Astrocyte (in vitro differentiated cells and primary cell): ENCODE data around the gene NKX6-1. TPM values are rescaled to one million over a fixed set of nuclear protein-coding genes. Genes with fewer than 3 reads are reported as not detected.

Experiments
- DNase-seq: peaks from one replicate; pipeline ENCODE4 v3.0.0-alpha.2; 2010; ENCODE audit warnings: low read depth
- FAIRE-seq: peaks from 2 replicates; lab custom pipeline; 2011; peaks lifted over from hg19 to GRCh38; lab: Jason Lieb, UNC
- H2AFZ ChIP-seq: 2 replicates; pipeline ENCODE4 v1.6.0; 2012; ENCODE audit warnings: low read depth, low read length, inconsistent platforms
- H3K27ac ChIP-seq: 2 replicates; pipeline ENCODE4 v1.5.1; 2011; ENCODE audit warnings: low read depth, low read length, inconsistent platforms
- H3K27me3 ChIP-seq: 2 replicates; pipeline ENCODE4 v1.6.0; 2011; ENCODE audit warnings: low read length, inconsistent platforms; ENCODE audit not compliant: insufficient read depth
- H3K36me3 ChIP-seq: 2 replicates; pipeline ENCODE4 v1.5.1; 2011; ENCODE audit warnings: low read length, inconsistent platforms; ENCODE audit not compliant: insufficient read depth
- H3K4me1 ChIP-seq: 2 replicates; pipeline ENCODE4 v1.5.1; 2011; ENCODE audit warnings: low read length, inconsistent platforms; ENCODE audit not compliant: insufficient read depth
- H3K4me2 ChIP-seq: 2 replicates; pipeline ENCODE4 v1.6.0; 2012; ENCODE audit warnings: low read length, inconsistent platforms
- H3K4me3 ChIP-seq: 2 replicates; pipeline ENCODE4 v1.5.1; 2011; ENCODE audit warnings: low read depth, mild to moderate bottlenecking, low read length, inconsistent platforms; ENCODE audit not compliant: insufficient read depth
- H3K79me2 ChIP-seq: 2 replicates; pipeline ENCODE4 v1.6.0; 2012; ENCODE audit warnings: mild to moderate bottlenecking, low read length, inconsistent platforms; ENCODE audit not compliant: insufficient read depth
- H3K9ac ChIP-seq: 2 replicates; pipeline ENCODE4 v1.6.0; 2012; ENCODE audit warnings: mild to moderate bottlenecking, low read length, inconsistent platforms
- H3K9me3 ChIP-seq: 2 replicates; pipeline ENCODE4 v1.5.1; 2012; ENCODE audit warnings: low read depth, mild to moderate bottlenecking, low read length, inconsistent platforms; ENCODE audit not compliant: insufficient read depth
- H4K20me1 ChIP-seq: 2 replicates; pipeline ENCODE4 v1.6.0; 2012; ENCODE audit warnings: low read length, inconsistent platforms; ENCODE audit not compliant: insufficient read depth
- H3K27ac Mint-ChIP-seq: one replicate; pipeline ENCODE4 v1.8.0; 2021; ENCODE audit warnings: mild to moderate bottlenecking, mixed read lengths; ENCODE audit not compliant: unreplicated experiment
- H3K27me3 Mint-ChIP-seq: one replicate; pipeline ENCODE4 v1.8.0; 2021; ENCODE audit warnings: low read depth, mixed read lengths; ENCODE audit not compliant: unreplicated experiment
- H3K36me3 Mint-ChIP-seq: one replicate; pipeline ENCODE4 v1.8.0; 2021; ENCODE audit warnings: low read depth, mixed read lengths; ENCODE audit not compliant: unreplicated experiment
- H3K4me1 Mint-ChIP-seq: one replicate; pipeline ENCODE4 v1.8.0; 2021; ENCODE audit warnings: low read depth, mixed read lengths; ENCODE audit not compliant: unreplicated experiment
- H3K4me3 Mint-ChIP-seq: one replicate; pipeline ENCODE4 v1.8.0; 2021; ENCODE audit warnings: mild to moderate bottlenecking, moderate library complexity, mixed read lengths; ENCODE audit not compliant: unreplicated experiment
- H3K9me3 Mint-ChIP-seq: one replicate; pipeline ENCODE4 v1.8.0; 2021; ENCODE audit warnings: mild to moderate bottlenecking, mixed read lengths; ENCODE audit not compliant: unreplicated experiment
- EZH2 ChIP-seq: IDR thresholded peaks from 2 replicates; pipeline ENCODE4 v1.6.1; 2012; ENCODE audit warnings: mild to moderate bottlenecking, low read length, inconsistent platforms; ENCODE audit not compliant: insufficient read depth
- total RNA-seq: library from RNA; stranded (reverse); gene quantifications from 2 replicates; pipeline ENCODE4 v1.2.1, GENCODE V29; 2021
- TF ChIP-seq, protein P1 (sequence below): IDR thresholded peaks from 2 replicates; pipeline ENCODE4 v1.5.1; 2011; ENCODE audit warnings: low read depth, mild to moderate bottlenecking, inconsistent platforms, low read length, moderate library complexity; ENCODE audit not compliant: insufficient read depth

The NKX6-1 gene
- total RNA-seq, 1 donor from 2014 or later: 0.14 TPM

DNA sequence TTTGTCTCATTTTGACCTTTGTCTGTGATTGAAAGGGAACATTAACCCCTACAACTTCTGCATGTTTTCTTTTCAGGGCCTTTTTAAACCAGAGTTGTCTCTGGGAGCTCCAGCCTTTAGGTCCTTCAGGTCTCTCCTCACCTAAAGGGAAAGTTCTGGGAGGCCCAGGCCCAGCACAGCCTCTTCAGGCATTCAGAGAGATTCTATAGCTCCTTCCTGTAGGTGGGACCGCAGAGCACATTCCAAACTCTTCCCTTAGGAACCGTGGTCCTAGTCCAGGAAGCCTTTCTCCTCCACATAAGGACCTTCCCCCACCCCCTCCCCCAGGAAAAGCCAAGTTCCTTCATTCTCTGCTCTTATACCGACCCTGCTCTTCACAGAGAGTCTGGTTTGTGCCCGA is 14.9 kb downstream of the NKX6-1 start:
- Histone ChIP-seq H3K9ac (no peak overlapping the region), H3K4me1 (no peaks in the 10 kb centered on the region), H3K27me3 (peaks cover 75% of the 10 kb centered on the region), H3K4me2 (no peak overlapping the region), H3K36me3 (no peaks in the 10 kb centered on the region), H4K20me1 (no peaks in the 10 kb centered on the region), H2AFZ (no peak overlapping the region), H3K27ac (no peak overlapping the region), H3K79me2 (no peaks in the 10 kb centered on the region), H3K9me3 (peaks cover 9% of the 10 kb centered on the region), H3K4me3 (no peak overlapping the region)
- Mint-ChIP-seq H3K4me1 (peaks cover 2% of the 10 kb centered on the region), H3K36me3 (peaks cover 2% of the 10 kb centered on the region), H3K4me3 (no peak overlapping the region), H3K27me3 (peaks cover 79% of the 10 kb centered on the region), H3K9me3 (peaks cover 17% of the 10 kb centered on the region), H3K27ac (no peak overlapping the region)
- FAIRE-seq (no peak), DNase-seq (no peak)
- TF ChIP-seq EZH2: no peak
- TF ChIP-seq, protein P1, sequence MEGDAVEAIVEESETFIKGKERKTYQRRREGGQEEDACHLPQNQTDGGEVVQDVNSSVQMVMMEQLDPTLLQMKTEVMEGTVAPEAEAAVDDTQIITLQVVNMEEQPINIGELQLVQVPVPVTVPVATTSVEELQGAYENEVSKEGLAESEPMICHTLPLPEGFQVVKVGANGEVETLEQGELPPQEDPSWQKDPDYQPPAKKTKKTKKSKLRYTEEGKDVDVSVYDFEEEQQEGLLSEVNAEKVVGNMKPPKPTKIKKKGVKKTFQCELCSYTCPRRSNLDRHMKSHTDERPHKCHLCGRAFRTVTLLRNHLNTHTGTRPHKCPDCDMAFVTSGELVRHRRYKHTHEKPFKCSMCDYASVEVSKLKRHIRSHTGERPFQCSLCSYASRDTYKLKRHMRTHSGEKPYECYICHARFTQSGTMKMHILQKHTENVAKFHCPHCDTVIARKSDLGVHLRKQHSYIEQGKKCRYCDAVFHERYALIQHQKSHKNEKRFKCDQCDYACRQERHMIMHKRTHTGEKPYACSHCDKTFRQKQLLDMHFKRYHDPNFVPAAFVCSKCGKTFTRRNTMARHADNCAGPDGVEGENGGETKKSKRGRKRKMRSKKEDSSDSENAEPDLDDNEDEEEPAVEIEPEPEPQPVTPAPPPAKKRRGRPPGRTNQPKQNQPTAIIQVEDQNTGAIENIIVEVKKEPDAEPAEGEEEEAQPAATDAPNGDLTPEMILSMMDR: no peak

DNA sequence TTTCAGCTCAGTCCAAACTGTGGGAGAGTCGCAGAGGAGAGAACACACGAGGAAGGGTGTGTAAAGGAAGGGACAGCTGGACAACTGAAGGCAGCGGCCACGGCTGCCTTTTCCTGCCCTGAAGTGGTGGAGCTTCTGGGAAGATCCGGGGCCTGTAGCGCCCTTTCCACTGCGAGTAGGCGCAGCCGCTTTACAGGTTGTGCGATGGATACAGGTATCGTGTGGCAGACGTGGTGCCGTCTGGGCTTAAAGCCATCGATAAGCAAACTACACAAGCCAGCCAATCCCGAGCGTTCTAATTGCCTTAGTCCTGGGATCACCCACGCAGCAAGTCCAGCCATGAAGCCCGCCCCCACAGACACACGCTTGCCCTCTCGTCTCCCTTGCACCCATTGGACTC is 15.4 kb downstream of the NKX6-1 start:
- Histone ChIP-seq H3K27ac (no peak overlapping the region), H4K20me1 (no peaks in the 10 kb centered on the region), H3K4me2 (peak overlapping the region; percentile 60), H3K36me3 (no peaks in the 10 kb centered on the region), H3K4me1 (no peaks in the 10 kb centered on the region), H3K4me3 (no peak overlapping the region), H2AFZ (no peak overlapping the region), H3K79me2 (no peaks in the 10 kb centered on the region), H3K9ac (no peak overlapping the region), H3K9me3 (peaks cover 9% of the 10 kb centered on the region), H3K27me3 (peaks cover 78% of the 10 kb centered on the region)
- no peak for FAIRE-seq
- H3K4me3 Mint-ChIP-seq: peak overlapping the region; percentile 54
- TF ChIP-seq, protein P1: no peak
- TF ChIP-seq EZH2: no peak
- H3K9me3 Mint-ChIP-seq: peaks cover 17% of the 10 kb centered on the region
- DNase-seq: no peak
- peaks cover 2% of the 10 kb centered on the region for H3K36me3 Mint-ChIP-seq
- peaks cover 79% of the 10 kb centered on the region for H3K27me3 Mint-ChIP-seq
- peaks cover 2% of the 10 kb centered on the region for H3K4me1 Mint-ChIP-seq
- no peak overlapping the region for H3K27ac Mint-ChIP-seq
